ENCODE data around the gene SOX18. TPM values are rescaled to one million over a fixed set of nuclear protein-coding genes. Genes with fewer than 3 reads are reported as not detected.

Gene SOX18
- total and polyA plus RNA-seq, 2 of the 13 experiments (the other 11 are each of a cell fraction or from before 2014, with no cell fraction given) = 1.6 to 1.9 TPM

DNA sequence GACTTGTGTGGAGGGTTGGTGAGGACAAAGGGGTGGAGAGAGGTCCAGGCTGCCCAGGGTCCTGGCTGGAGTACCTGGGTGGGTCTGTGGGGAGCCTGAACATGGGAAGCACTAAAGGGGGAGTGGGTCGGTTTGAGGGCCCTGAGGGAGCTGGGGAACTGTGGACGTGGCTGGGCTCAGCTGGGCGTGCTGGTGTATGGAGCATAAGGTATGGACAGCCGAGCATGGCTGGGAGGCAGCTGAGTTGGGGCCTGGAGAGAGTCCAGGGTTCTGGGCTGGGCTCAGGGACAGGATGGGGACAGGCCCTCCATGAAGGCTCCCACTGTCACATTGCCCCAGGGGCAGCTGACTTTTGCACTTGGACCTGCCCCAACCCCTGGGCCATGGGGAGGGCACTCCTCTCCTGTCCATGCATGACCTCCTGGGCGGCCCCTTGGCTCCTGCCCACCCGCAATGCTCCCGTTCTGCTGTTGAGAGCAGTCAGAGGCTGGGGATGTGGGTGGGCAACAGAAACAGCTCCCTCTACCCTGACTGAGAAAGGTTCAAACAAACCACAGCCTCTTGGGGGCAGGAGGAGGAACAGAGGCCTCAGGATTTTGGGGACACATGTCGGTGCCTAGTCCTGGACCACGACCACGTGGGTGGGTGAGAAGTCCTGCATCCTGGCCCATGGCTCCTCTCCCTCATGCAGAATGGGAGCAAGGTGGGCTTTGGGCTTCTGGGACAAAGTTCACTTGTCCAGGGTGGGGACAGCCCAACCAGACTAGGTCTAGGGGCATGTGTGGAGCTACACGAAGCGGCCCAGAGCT, 9.0 kb downstream of the SOX18 start (continued):
- TF ChIP-seq, protein P1, sequence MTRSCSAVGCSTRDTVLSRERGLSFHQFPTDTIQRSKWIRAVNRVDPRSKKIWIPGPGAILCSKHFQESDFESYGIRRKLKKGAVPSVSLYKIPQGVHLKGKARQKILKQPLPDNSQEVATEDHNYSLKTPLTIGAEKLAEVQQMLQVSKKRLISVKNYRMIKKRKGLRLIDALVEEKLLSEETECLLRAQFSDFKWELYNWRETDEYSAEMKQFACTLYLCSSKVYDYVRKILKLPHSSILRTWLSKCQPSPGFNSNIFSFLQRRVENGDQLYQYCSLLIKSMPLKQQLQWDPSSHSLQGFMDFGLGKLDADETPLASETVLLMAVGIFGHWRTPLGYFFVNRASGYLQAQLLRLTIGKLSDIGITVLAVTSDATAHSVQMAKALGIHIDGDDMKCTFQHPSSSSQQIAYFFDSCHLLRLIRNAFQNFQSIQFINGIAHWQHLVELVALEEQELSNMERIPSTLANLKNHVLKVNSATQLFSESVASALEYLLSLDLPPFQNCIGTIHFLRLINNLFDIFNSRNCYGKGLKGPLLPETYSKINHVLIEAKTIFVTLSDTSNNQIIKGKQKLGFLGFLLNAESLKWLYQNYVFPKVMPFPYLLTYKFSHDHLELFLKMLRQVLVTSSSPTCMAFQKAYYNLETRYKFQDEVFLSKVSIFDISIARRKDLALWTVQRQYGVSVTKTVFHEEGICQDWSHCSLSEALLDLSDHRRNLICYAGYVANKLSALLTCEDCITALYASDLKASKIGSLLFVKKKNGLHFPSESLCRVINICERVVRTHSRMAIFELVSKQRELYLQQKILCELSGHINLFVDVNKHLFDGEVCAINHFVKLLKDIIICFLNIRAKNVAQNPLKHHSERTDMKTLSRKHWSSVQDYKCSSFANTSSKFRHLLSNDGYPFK (CRISPR knock-in tag; IDR thresholded peaks at IDR 0.05; ENCODE audit: borderline replicate concordance) = no peak; the same call in 1 of the 2 replicates
- TF ChIP-seq HIVEP1 (CRISPR knock-in tag; IDR thresholded peaks at IDR 0.05) = peak; percentile 29; the same call in 1 of the 2 replicates
- peak; percentile 68; the same call in 1 of the 2 replicates for TF ChIP-seq MEIS2 (CRISPR knock-in tag; IDR thresholded peaks at IDR 0.05)
- no peak for TF ChIP-seq PTBP1 (IDR thresholded peaks at IDR 0.05; ENCODE audit: low read depth, low read length, poor library complexity, severe bottlenecking)
- TF ChIP-seq SPEN (CRISPR knock-in tag; IDR thresholded peaks at IDR 0.05; ENCODE audit: low read depth) = no peak
- TF ChIP-seq, protein P2, sequence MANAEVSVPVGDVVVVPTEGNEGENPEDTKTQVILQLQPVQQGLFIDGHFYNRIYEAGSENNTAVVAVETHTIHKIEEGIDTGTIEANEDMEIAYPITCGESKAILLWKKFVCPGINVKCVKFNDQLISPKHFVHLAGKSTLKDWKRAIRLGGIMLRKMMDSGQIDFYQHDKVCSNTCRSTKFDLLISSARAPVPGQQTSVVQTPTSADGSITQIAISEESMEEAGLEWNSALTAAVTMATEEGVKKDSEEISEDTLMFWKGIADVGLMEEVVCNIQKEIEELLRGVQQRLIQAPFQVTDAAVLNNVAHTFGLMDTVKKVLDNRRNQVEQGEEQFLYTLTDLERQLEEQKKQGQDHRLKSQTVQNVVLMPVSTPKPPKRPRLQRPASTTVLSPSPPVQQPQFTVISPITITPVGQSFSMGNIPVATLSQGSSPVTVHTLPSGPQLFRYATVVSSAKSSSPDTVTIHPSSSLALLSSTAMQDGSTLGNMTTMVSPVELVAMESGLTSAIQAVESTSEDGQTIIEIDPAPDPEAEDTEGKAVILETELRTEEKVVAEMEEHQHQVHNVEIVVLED (CRISPR knock-in tag; IDR thresholded peaks at IDR 0.05; ENCODE audit: borderline replicate concordance) = no peak
- TF ChIP-seq, protein P3, sequence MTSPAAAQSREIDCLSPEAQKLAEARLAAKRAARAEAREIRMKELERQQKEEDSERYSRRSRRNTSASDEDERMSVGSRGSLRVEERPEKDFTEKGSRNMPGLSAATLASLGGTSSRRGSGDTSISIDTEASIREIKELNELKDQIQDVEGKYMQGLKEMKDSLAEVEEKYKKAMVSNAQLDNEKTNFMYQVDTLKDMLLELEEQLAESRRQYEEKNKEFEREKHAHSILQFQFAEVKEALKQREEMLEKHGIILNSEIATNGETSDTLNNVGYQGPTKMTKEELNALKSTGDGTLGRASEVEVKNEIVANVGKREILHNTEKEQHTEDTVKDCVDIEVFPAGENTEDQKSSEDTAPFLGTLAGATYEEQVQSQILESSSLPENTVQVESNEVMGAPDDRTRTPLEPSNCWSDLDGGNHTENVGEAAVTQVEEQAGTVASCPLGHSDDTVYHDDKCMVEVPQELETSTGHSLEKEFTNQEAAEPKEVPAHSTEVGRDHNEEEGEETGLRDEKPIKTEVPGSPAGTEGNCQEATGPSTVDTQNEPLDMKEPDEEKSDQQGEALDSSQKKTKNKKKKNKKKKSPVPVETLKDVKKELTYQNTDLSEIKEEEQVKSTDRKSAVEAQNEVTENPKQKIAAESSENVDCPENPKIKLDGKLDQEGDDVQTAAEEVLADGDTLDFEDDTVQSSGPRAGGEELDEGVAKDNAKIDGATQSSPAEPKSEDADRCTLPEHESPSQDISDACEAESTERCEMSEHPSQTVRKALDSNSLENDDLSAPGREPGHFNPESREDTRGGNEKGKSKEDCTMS (CRISPR knock-in tag; conservative IDR thresholded peaks at IDR 0.05) = 0 out of 2 replicates have a peak, but pooled peaks have one; percentile 63
- TF ChIP-seq RORA (CRISPR knock-in tag; IDR thresholded peaks at IDR 0.05) = no peak
- TF ChIP-seq ZGPAT (CRISPR knock-in tag; IDR thresholded peaks at IDR 0.05) = no peak; the same call in 1 of the 2 replicates
- no peak for TF ChIP-seq MED13 (CRISPR knock-in tag; IDR thresholded peaks at IDR 0.05)
- TF ChIP-seq SMYD3 (CRISPR knock-in tag; IDR thresholded peaks at IDR 0.05) = no peak
- TF ChIP-seq ZFP82 (CRISPR knock-in tag; IDR thresholded peaks at IDR 0.05; ENCODE audit: borderline replicate concordance) = no peak
- TF ChIP-seq JDP2 (CRISPR knock-in tag; IDR thresholded peaks at IDR 0.05; ENCODE audit: borderline replicate concordance) = no peak
- TF ChIP-seq KMT2A (CRISPR knock-in tag; IDR thresholded peaks at IDR 0.05) = no peak; the same call in 1 of the 2 replicates
- TF ChIP-seq ZBTB1 (CRISPR knock-in tag; IDR thresholded peaks at IDR 0.05; ENCODE audit: borderline replicate concordance) = no peak
- peak; percentile 23; the same call in 1 of the 2 replicates for TF ChIP-seq SIX4 (CRISPR knock-in tag; IDR thresholded peaks at IDR 0.05)
- TF ChIP-seq, protein P4, sequence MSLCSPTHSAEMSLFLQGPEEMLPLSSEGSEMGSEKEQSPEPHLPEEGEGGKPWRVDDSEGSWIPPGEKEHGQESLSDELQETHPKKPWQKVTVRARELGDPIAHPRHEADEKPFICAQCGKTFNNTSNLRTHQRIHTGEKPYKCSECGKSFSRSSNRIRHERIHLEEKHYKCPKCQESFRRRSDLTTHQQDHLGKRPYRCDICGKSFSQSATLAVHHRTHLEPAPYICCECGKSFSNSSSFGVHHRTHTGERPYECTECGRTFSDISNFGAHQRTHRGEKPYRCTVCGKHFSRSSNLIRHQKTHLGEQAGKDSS (CRISPR knock-in tag; IDR thresholded peaks at IDR 0.05; ENCODE audit: borderline replicate concordance, low read depth) = no peak; the same call in 1 of the 2 replicates
- TF ChIP-seq ZNF720 (CRISPR knock-in tag; IDR thresholded peaks at IDR 0.05) = no peak

All from HepG2 (cell line).